WTC11 (cell line): ENCODE measurements around the gene BTK. TPM values are rescaled to one million over a fixed set of nuclear protein-coding genes. Genes with fewer than 3 reads are reported as not detected.
A peak's percentile ranks its signal among the peaks of the same experiment; 100 is the strongest.

Experiments
- ATAC-seq: fragments of 200-7000 bp; cut with Tn5 transposase; 2 replicates; pipeline ENCODE4 v1.10.0; 2021; ENCODE audit warnings: mild to moderate bottlenecking, moderate library complexity
- CTCF ChIA-PET: fragments of 300-600 bp; sonication (Branson Sonifier 250); formaldehyde crosslinking; loops from one replicate; lab custom pipeline; 2021; ENCODE audit warnings: antibody characterized with exemption; lab: Charles Lee
- POLR2A ChIA-PET: fragments of 350-600 bp; sonication (Branson Sonifier 250); formaldehyde crosslinking; loops from one replicate; lab custom pipeline; 2021; ENCODE audit warnings: antibody characterized with exemption; lab: Charles Lee
- DNase-seq: peaks from one replicate; pipeline ENCODE4 v3.0.0; 2021; ENCODE audit warnings: low spot score
- H3K27ac Mint-ChIP-seq: 2 replicates; pipeline ENCODE4 v1.8.0; 2021; ENCODE audit warnings: mixed read lengths
- H3K27me3 Mint-ChIP-seq: 2 replicates; pipeline ENCODE4 v1.8.0; 2021; ENCODE audit warnings: low read depth, mild to moderate bottlenecking, moderate library complexity, mixed read lengths
- H3K36me3 Mint-ChIP-seq: 2 replicates; pipeline ENCODE4 v1.8.0; 2021; ENCODE audit warnings: mixed read lengths
- H3K4me1 Mint-ChIP-seq: 2 replicates; pipeline ENCODE4 v1.8.0; 2022; ENCODE audit warnings: mixed read lengths
- H3K4me3 Mint-ChIP-seq: 2 replicates; pipeline ENCODE4 v1.8.0; 2021; ENCODE audit warnings: mild to moderate bottlenecking, moderate library complexity, mixed read lengths
- H3K9me3 Mint-ChIP-seq: 2 replicates; pipeline ENCODE4 v1.8.0; 2021; ENCODE audit warnings: mixed read lengths
- CDX4 ChIP-seq: fragments of 250-450 bp; sonication (Bioruptor Pico); IDR thresholded peaks from 2 replicates; pipeline ENCODE4 v1.9.0; 2021; ENCODE audit warnings: moderate library complexity, mild to moderate bottlenecking, inconsistent platforms, borderline replicate concordance
- EMX1 ChIP-seq: fragments of 250-450 bp; sonication (Bioruptor Pico); IDR thresholded peaks from 2 replicates; pipeline ENCODE4 v1.8.0; 2021; ENCODE audit warnings: mild to moderate bottlenecking
- FOXK1 ChIP-seq: sonication (generic); formaldehyde crosslinking; IDR thresholded peaks from 2 replicates; pipeline ENCODE4 v1.8.0; 2022; ENCODE audit warnings: mild to moderate bottlenecking, moderate library complexity, missing genetic modification reagents
- MAX ChIP-seq: sonication (generic); formaldehyde crosslinking; IDR thresholded peaks from 2 replicates; pipeline ENCODE4 v1.8.0; 2022; ENCODE audit warnings: mild to moderate bottlenecking, missing genetic modification reagents
- MXD4 ChIP-seq: fragments of 250-450 bp; sonication (Bioruptor Pico); IDR thresholded peaks from 2 replicates; pipeline ENCODE4 v1.8.0; 2021; ENCODE audit warnings: mild to moderate bottlenecking, moderate library complexity, borderline replicate concordance
- NFATC4 ChIP-seq: fragments of 250-450 bp; sonication (Bioruptor Pico); IDR thresholded peaks from 2 replicates; pipeline ENCODE4 v1.9.0; 2021; ENCODE audit warnings: mild to moderate bottlenecking
- NR2C2 ChIP-seq: sonication (generic); formaldehyde crosslinking; IDR thresholded peaks from 2 replicates; pipeline ENCODE4 v1.8.0; 2022; ENCODE audit warnings: mild to moderate bottlenecking, missing genetic modification reagents
- OVOL2 ChIP-seq: fragments of 250-450 bp; sonication (Bioruptor Pico); IDR thresholded peaks from 2 replicates; pipeline ENCODE4 v1.9.0; 2021; ENCODE audit warnings: mild to moderate bottlenecking, borderline replicate concordance
- ZNF416 ChIP-seq: fragments of 250-450 bp; sonication (Bioruptor Pico); IDR thresholded peaks from 2 replicates; pipeline ENCODE4 v1.9.0; 2021; ENCODE audit warnings: mild to moderate bottlenecking, inconsistent platforms
- ZNF532 ChIP-seq: fragments of 250-450 bp; sonication (Bioruptor Pico); IDR thresholded peaks from 2 replicates; pipeline ENCODE4 v1.9.0; 2021; ENCODE audit warnings: mild to moderate bottlenecking, borderline replicate concordance
- ZNF671 ChIP-seq: fragments of 250-450 bp; sonication (Bioruptor Pico); IDR thresholded peaks from 2 replicates; pipeline ENCODE4 v1.8.0; 2021; ENCODE audit warnings: mild to moderate bottlenecking
- ZSCAN18 ChIP-seq: fragments of 250-450 bp; sonication (Bioruptor Pico); IDR thresholded peaks from 2 replicates; pipeline ENCODE4 v2.1.2; 2022; ENCODE audit warnings: mild to moderate bottlenecking, moderate library complexity
- total RNA-seq: library from RNA; stranded (reverse); gene quantifications from 3 replicates; pipeline ENCODE4 v1.2.3, GENCODE V29; 2021
- TF ChIP-seq, protein P1 (sequence below): sonication (generic); formaldehyde crosslinking; IDR thresholded peaks from 2 replicates; pipeline ENCODE4 v1.8.1; 2023; ENCODE audit warnings: mild to moderate bottlenecking, missing genetic modification reagents
- TF ChIP-seq, protein P2 (sequence below): fragments of 250-450 bp; sonication (Bioruptor Pico); IDR thresholded peaks from 2 replicates; pipeline ENCODE4 v1.9.0; 2021; ENCODE audit warnings: mild to moderate bottlenecking
- TF ChIP-seq, protein P3 (sequence below): fragments of 250-450 bp; sonication (Bioruptor Pico); IDR thresholded peaks from 2 replicates; pipeline ENCODE4 v1.8.0; 2021; ENCODE audit warnings: mild to moderate bottlenecking
- TF ChIP-seq, protein P4 (sequence below): sonication (generic); formaldehyde crosslinking; IDR thresholded peaks from 2 replicates; pipeline ENCODE4 v1.8.0; 2023; ENCODE audit warnings: missing genetic modification reagents, mild to moderate bottlenecking, borderline replicate concordance
- TF ChIP-seq, protein P5 (sequence below): sonication (generic); formaldehyde crosslinking; IDR thresholded peaks from 2 replicates; pipeline ENCODE4 v1.8.1; 2022; ENCODE audit warnings: low read depth, missing genetic modification reagents, borderline replicate concordance

The BTK gene
- total RNA-seq, 1 experiment from 2014 or later, result 0.74 TPM

- TF ChIP-seq, protein P1, sequence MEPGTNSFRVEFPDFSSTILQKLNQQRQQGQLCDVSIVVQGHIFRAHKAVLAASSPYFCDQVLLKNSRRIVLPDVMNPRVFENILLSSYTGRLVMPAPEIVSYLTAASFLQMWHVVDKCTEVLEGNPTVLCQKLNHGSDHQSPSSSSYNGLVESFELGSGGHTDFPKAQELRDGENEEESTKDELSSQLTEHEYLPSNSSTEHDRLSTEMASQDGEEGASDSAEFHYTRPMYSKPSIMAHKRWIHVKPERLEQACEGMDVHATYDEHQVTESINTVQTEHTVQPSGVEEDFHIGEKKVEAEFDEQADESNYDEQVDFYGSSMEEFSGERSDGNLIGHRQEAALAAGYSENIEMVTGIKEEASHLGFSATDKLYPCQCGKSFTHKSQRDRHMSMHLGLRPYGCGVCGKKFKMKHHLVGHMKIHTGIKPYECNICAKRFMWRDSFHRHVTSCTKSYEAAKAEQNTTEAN (CRISPR knock-in tag), result no peak
- TF ChIP-seq, protein P2, sequence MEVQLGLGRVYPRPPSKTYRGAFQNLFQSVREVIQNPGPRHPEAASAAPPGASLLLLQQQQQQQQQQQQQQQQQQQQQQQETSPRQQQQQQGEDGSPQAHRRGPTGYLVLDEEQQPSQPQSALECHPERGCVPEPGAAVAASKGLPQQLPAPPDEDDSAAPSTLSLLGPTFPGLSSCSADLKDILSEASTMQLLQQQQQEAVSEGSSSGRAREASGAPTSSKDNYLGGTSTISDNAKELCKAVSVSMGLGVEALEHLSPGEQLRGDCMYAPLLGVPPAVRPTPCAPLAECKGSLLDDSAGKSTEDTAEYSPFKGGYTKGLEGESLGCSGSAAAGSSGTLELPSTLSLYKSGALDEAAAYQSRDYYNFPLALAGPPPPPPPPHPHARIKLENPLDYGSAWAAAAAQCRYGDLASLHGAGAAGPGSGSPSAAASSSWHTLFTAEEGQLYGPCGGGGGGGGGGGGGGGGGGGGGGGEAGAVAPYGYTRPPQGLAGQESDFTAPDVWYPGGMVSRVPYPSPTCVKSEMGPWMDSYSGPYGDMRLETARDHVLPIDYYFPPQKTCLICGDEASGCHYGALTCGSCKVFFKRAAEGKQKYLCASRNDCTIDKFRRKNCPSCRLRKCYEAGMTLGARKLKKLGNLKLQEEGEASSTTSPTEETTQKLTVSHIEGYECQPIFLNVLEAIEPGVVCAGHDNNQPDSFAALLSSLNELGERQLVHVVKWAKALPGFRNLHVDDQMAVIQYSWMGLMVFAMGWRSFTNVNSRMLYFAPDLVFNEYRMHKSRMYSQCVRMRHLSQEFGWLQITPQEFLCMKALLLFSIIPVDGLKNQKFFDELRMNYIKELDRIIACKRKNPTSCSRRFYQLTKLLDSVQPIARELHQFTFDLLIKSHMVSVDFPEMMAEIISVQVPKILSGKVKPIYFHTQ, result peak; percentile 91
- no peak for TF ChIP-seq NR2C2 (CRISPR knock-in tag)
- peak; percentile 91; the same call in 1 of the 2 replicates for TF ChIP-seq ZNF671
- TF ChIP-seq, protein P3, sequence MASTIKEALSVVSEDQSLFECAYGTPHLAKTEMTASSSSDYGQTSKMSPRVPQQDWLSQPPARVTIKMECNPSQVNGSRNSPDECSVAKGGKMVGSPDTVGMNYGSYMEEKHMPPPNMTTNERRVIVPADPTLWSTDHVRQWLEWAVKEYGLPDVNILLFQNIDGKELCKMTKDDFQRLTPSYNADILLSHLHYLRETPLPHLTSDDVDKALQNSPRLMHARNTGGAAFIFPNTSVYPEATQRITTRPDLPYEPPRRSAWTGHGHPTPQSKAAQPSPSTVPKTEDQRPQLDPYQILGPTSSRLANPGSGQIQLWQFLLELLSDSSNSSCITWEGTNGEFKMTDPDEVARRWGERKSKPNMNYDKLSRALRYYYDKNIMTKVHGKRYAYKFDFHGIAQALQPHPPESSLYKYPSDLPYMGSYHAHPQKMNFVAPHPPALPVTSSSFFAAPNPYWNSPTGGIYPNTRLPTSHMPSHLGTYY (CRISPR knock-in tag), result peak; percentile 92
- peak; percentile 41; the same call in 1 of the 2 replicates for TF ChIP-seq ZNF532
- TF ChIP-seq EMX1, result peak; percentile 95
- TF ChIP-seq ZNF416, result peak; percentile 92; the same call in 1 of the 2 replicates
- TF ChIP-seq MAX (CRISPR knock-in tag), result peak; percentile 82
- TF ChIP-seq ZSCAN18 (CRISPR knock-in tag), result no peak
Observed at GRCh38 chrX:101390664-101391525, 4.9 kb upstream of the BTK start, which contains the start of gene RPL36A (continued).

DNA sequence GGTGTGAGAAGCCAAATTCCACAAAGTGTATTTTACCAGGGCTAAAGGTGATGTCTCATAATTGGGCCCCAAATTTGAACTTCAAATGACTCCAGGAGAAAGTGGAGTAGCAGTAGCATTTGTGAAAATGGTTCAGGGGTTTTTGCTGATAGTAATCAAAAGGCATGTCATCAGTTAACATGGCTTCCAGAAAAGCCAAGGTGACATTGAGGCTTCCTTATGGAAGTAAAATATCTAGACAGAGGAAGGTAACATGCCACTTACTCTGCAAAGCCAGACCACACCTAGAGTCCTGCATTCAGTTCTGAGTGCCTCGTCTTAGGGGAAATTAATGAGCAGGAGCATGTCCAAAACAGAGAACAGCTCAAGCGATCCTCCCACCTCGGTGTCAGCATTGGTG, 2.6 kb upstream of the BTK start:
- no peak overlapping the region for H3K27ac Mint-ChIP-seq
- ATAC-seq, result no peak
- H3K36me3 Mint-ChIP-seq, result peaks cover 27% of the 10 kb centered on the region
- no peaks in the 10 kb centered on the region for H3K9me3 Mint-ChIP-seq
- peaks cover 17% of the 10 kb centered on the region for H3K4me1 Mint-ChIP-seq
- ChIA-PET CTCF (no interaction called here), POLR2A (no interaction called here)
- no peak for DNase-seq
- H3K27me3 Mint-ChIP-seq, result no peaks in the 10 kb centered on the region
- H3K4me3 Mint-ChIP-seq, result no peak overlapping the region
- TF ChIP-seq NFATC4 (CRISPR knock-in tag) (no peak), MXD4 (no peak), FOXK1 (no peak), CDX4 (CRISPR knock-in tag) (no peak), OVOL2 (CRISPR knock-in tag) (no peak)
- TF ChIP-seq, protein P4, sequence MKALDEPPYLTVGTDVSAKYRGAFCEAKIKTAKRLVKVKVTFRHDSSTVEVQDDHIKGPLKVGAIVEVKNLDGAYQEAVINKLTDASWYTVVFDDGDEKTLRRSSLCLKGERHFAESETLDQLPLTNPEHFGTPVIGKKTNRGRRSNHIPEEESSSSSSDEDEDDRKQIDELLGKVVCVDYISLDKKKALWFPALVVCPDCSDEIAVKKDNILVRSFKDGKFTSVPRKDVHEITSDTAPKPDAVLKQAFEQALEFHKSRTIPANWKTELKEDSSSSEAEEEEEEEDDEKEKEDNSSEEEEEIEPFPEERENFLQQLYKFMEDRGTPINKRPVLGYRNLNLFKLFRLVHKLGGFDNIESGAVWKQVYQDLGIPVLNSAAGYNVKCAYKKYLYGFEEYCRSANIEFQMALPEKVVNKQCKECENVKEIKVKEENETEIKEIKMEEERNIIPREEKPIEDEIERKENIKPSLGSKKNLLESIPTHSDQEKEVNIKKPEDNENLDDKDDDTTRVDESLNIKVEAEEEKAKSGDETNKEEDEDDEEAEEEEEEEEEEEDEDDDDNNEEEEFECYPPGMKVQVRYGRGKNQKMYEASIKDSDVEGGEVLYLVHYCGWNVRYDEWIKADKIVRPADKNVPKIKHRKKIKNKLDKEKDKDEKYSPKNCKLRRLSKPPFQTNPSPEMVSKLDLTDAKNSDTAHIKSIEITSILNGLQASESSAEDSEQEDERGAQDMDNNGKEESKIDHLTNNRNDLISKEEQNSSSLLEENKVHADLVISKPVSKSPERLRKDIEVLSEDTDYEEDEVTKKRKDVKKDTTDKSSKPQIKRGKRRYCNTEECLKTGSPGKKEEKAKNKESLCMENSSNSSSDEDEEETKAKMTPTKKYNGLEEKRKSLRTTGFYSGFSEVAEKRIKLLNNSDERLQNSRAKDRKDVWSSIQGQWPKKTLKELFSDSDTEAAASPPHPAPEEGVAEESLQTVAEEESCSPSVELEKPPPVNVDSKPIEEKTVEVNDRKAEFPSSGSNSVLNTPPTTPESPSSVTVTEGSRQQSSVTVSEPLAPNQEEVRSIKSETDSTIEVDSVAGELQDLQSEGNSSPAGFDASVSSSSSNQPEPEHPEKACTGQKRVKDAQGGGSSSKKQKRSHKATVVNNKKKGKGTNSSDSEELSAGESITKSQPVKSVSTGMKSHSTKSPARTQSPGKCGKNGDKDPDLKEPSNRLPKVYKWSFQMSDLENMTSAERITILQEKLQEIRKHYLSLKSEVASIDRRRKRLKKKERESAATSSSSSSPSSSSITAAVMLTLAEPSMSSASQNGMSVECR (CRISPR knock-in tag), result no peak
- TF ChIP-seq, protein P5, sequence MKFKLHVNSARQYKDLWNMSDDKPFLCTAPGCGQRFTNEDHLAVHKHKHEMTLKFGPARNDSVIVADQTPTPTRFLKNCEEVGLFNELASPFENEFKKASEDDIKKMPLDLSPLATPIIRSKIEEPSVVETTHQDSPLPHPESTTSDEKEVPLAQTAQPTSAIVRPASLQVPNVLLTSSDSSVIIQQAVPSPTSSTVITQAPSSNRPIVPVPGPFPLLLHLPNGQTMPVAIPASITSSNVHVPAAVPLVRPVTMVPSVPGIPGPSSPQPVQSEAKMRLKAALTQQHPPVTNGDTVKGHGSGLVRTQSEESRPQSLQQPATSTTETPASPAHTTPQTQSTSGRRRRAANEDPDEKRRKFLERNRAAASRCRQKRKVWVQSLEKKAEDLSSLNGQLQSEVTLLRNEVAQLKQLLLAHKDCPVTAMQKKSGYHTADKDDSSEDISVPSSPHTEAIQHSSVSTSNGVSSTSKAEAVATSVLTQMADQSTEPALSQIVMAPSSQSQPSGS (CRISPR knock-in tag), result no peak
